ENCODE results near the gene KLHL13.
"Not testable (repeated sequence)": the region's sequence is repeated elsewhere in the genome, so short reads cannot be mapped to it uniquely, and the experiment has no call there.

KLHL13 gene

GRCh38 chrX:118148737-118149136 lies 32.1 kb upstream of the KLHL13 start:
- H3K4me1 ChIP-seq (ENCODE audit: insufficient read depth, low read length, severe bottlenecking), result no peaks in the 10 kb centered on the region
- H3K9ac ChIP-seq (ENCODE audit: low read length), result no peak overlapping the region
- H3K4me2 ChIP-seq (ENCODE audit: low read length), result no peak overlapping the region
- no peaks in the 10 kb centered on the region for H4K20me1 ChIP-seq (ENCODE audit: insufficient read depth, low read length)
- no peaks in the 10 kb centered on the region for H3F3A ChIP-seq (ENCODE audit: insufficient read depth, low read length)
- no peaks in the 10 kb centered on the region for H3K9me2 ChIP-seq (ENCODE audit: low read depth, low read length)
- H3K9me3 ChIP-seq (ENCODE audit: low read length), result no peaks in the 10 kb centered on the region
- H3K79me2 ChIP-seq (ENCODE audit: insufficient read depth, low read length), result no peaks in the 10 kb centered on the region
- H3K36me3 ChIP-seq (ENCODE audit: insufficient read depth, low read length), result no peaks in the 10 kb centered on the region
- TF ChIP-seq CTCF (IDR thresholded peaks at IDR 0.05; ENCODE audit: low read length) (no peak), EZH2 (IDR thresholded peaks at IDR 0.05; ENCODE audit: borderline replicate concordance, low read length) (no peak)
- no peaks in the 10 kb centered on the region for H3K27me3 ChIP-seq (ENCODE audit: insufficient read depth, low read length)
- H2AFZ ChIP-seq (ENCODE audit: low read length), result no peak overlapping the region
- H3K4me3 ChIP-seq (ENCODE audit: low read depth, low read length, poor library complexity, severe bottlenecking), result no peak overlapping the region
- no peak overlapping the region for H3K27ac ChIP-seq (ENCODE audit: low read depth, low read length, poor library complexity, severe bottlenecking)

- not testable (repeated sequence) for H2AFZ ChIP-seq (ENCODE audit: low read length); H3K27ac ChIP-seq (ENCODE audit: low read depth, low read length, poor library complexity, severe bottlenecking); H3K36me3 ChIP-seq (ENCODE audit: insufficient read depth, low read length); H3K79me2 ChIP-seq (ENCODE audit: insufficient read depth, low read length); H3K4me1 ChIP-seq (ENCODE audit: insufficient read depth, low read length, severe bottlenecking); H3K9me2 ChIP-seq (ENCODE audit: low read depth, low read length); H3K4me2 ChIP-seq (ENCODE audit: low read length); H3F3A ChIP-seq (ENCODE audit: insufficient read depth, low read length); H3K4me3 ChIP-seq (ENCODE audit: low read depth, low read length, poor library complexity, severe bottlenecking); H3K9me3 ChIP-seq (ENCODE audit: low read length); H4K20me1 ChIP-seq (ENCODE audit: insufficient read depth, low read length); H3K9ac ChIP-seq (ENCODE audit: low read length); H3K27me3 ChIP-seq (ENCODE audit: insufficient read depth, low read length)
Measured at GRCh38 chrX:118147771-118148170, 31.2 kb upstream of the KLHL13 start.

- no peak overlapping the region for H3K9ac ChIP-seq (ENCODE audit: low read length)
- no peak overlapping the region for H3K4me3 ChIP-seq (ENCODE audit: low read depth, low read length, poor library complexity, severe bottlenecking)
- H3K4me2 ChIP-seq (ENCODE audit: low read length), result no peak overlapping the region
- no peaks in the 10 kb centered on the region for H3K4me1 ChIP-seq (ENCODE audit: insufficient read depth, low read length, severe bottlenecking)
- H3K27ac ChIP-seq (ENCODE audit: low read depth, low read length, poor library complexity, severe bottlenecking), result no peak overlapping the region
- H3K79me2 ChIP-seq (ENCODE audit: insufficient read depth, low read length), result no peaks in the 10 kb centered on the region
- H4K20me1 ChIP-seq (ENCODE audit: insufficient read depth, low read length), result no peaks in the 10 kb centered on the region
- H3K9me3 ChIP-seq (ENCODE audit: low read length), result no peaks in the 10 kb centered on the region
- no peak for TF ChIP-seq CTCF (IDR thresholded peaks at IDR 0.05; ENCODE audit: low read length)
- TF ChIP-seq EZH2 (IDR thresholded peaks at IDR 0.05; ENCODE audit: borderline replicate concordance, low read length), result no peak
- H3F3A ChIP-seq (ENCODE audit: insufficient read depth, low read length), result no peaks in the 10 kb centered on the region
- no peaks in the 10 kb centered on the region for H3K27me3 ChIP-seq (ENCODE audit: insufficient read depth, low read length)
- H3K9me2 ChIP-seq (ENCODE audit: low read depth, low read length), result no peaks in the 10 kb centered on the region
- no peaks in the 10 kb centered on the region for H3K36me3 ChIP-seq (ENCODE audit: insufficient read depth, low read length)
- no peak overlapping the region for H2AFZ ChIP-seq (ENCODE audit: low read length)
Measured at GRCh38 chrX:118143578-118143977, 27.0 kb upstream of the KLHL13 start.

GRCh38 chrX:118131336-118131735 lies 14.7 kb upstream of the KLHL13 start:
- H3F3A ChIP-seq (ENCODE audit: insufficient read depth, low read length), result no peaks in the 10 kb centered on the region
- no peaks in the 10 kb centered on the region for H3K9me2 ChIP-seq (ENCODE audit: low read depth, low read length)
- H3K4me1 ChIP-seq (ENCODE audit: insufficient read depth, low read length, severe bottlenecking), result no peaks in the 10 kb centered on the region
- no peaks in the 10 kb centered on the region for H3K27me3 ChIP-seq (ENCODE audit: insufficient read depth, low read length)
- H3K4me2 ChIP-seq (ENCODE audit: low read length), result no peak overlapping the region
- no peak overlapping the region for H3K27ac ChIP-seq (ENCODE audit: low read depth, low read length, poor library complexity, severe bottlenecking)
- no peaks in the 10 kb centered on the region for H4K20me1 ChIP-seq (ENCODE audit: insufficient read depth, low read length)
- H3K4me3 ChIP-seq (ENCODE audit: low read depth, low read length, poor library complexity, severe bottlenecking), result no peak overlapping the region
- no peak overlapping the region for H3K9ac ChIP-seq (ENCODE audit: low read length)
- no peak overlapping the region for H2AFZ ChIP-seq (ENCODE audit: low read length)
- no peak for TF ChIP-seq CTCF (IDR thresholded peaks at IDR 0.05; ENCODE audit: low read length)
- TF ChIP-seq EZH2 (IDR thresholded peaks at IDR 0.05; ENCODE audit: borderline replicate concordance, low read length), result no peak
- H3K79me2 ChIP-seq (ENCODE audit: insufficient read depth, low read length), result no peaks in the 10 kb centered on the region
- no peaks in the 10 kb centered on the region for H3K36me3 ChIP-seq (ENCODE audit: insufficient read depth, low read length)
- H3K9me3 ChIP-seq (ENCODE audit: low read length), result no peaks in the 10 kb centered on the region

Data from OCI-LY1 (cell line).